GM12801 (cell line): Measurements from ENCODE around the gene UBE2E1.

Experiments used
- TF ChIP-seq, protein P1 (sequence below): IDR thresholded peaks from one replicate; pipeline ENCODE4 v1.5.1; 2011; ENCODE audit warnings: control low read depth; ENCODE audit not compliant: insufficient read length; ENCODE audit errors: extremely low read depth

UBE2E1 gene

GRCh38 chr3:23822559-23822958, 16.8 kb downstream of the UBE2E1 start:
- TF ChIP-seq, protein P1, sequence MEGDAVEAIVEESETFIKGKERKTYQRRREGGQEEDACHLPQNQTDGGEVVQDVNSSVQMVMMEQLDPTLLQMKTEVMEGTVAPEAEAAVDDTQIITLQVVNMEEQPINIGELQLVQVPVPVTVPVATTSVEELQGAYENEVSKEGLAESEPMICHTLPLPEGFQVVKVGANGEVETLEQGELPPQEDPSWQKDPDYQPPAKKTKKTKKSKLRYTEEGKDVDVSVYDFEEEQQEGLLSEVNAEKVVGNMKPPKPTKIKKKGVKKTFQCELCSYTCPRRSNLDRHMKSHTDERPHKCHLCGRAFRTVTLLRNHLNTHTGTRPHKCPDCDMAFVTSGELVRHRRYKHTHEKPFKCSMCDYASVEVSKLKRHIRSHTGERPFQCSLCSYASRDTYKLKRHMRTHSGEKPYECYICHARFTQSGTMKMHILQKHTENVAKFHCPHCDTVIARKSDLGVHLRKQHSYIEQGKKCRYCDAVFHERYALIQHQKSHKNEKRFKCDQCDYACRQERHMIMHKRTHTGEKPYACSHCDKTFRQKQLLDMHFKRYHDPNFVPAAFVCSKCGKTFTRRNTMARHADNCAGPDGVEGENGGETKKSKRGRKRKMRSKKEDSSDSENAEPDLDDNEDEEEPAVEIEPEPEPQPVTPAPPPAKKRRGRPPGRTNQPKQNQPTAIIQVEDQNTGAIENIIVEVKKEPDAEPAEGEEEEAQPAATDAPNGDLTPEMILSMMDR, result no peak

GRCh38 chr3:23823620-23824019, 17.9 kb downstream of the UBE2E1 start:
- TF ChIP-seq, protein P1, result no peak

GRCh38 chr3:23824699-23825444, 19.1 kb downstream of the UBE2E1 start:
- TF ChIP-seq, protein P1, result no peak

DNA sequence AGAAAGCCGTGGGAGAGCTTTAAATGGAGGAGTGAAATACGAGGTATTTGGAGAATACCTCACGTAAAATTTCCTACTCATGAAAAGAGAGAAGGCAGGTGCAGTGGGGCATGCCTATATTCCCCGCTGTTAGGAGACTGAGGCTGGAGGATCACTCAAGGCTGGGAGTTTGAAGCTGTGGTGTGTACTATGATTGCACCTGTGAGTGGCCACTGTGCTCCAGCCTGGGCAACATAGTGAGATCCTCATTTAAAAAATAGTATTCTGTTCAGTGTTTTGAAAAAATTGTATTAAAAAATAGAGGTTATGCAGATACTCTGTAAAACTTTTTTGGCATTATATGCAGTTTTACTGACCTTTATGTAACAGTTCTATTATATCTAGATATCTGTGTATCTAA, 20.0 kb downstream of the UBE2E1 start:
- TF ChIP-seq, protein P1, result no peak

DNA sequence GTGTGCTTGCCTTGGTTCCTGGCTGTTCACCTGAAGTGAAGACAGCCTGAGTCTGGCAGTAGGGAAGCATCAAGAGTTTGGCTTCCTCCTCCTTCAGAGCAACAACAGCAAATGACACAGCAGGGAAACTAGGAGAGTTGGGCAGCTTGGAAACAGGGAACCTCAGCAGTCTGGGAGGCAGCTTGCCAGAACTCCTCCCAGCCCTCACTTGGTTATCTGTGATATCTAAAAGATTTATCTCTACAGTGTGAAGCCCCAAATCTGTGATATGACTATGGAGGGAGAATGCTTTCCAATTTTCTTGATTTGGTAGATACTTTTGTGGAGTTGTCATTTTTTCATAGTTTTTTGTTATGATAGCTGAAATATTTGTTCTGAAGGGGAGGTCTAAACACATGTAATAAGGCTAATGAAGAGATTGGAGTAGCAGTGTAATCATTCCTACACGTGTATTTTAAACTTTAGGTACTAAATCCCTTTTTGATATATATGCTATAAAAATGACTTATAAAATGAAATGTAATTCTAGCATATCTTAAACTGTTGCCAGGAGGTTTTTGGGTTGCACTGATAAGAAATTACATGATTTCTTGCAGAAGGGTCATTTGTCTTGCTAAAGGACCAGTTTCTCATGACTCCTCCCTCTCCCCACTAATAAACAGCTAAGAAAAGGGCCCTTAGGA, 20.8 kb downstream of the UBE2E1 start:
- TF ChIP-seq, protein P1, result no peak

DNA sequence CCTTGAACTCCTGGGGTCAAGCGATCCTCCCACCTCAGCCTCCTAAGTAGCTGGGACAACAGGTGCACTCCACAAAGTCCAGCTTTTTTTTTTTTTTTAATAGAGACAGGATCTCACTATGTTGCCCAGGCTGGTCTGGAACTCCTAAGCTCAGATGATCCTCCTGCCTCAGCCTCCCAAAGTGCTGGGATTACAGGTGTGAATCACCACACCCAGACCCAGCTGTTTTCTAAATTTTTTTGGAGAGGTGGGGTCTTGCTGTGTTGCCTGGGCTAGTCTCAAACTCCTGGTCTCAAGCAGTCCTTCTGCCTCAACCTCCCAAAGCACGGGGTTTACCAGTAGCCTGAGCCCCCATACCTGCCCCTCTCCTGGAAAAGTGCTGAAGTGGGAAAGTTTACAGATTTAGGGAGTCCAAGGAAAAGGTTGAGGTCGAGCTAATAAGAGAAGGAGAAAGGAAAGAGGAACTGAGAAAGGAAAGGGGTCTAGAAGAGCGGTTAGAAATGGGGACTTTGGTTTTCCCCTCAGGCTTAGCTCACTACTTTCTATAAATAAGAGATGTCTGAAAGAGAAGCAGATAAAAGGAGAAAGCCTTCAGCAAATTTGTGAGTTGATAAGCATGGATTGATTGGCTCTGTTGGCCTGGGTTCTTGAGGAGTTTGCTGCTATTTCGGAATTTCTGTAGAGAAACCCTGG, 23.6 kb downstream of the UBE2E1 start:
- TF ChIP-seq, protein P1, result no peak

GRCh38 chr3:23830869-23831484, 25.2 kb downstream of the UBE2E1 start:
- TF ChIP-seq, protein P1, result no peak
